ENCODE data around the gene CCDC28B. TPM values are rescaled to one million over a fixed set of nuclear protein-coding genes. Genes with fewer than 3 reads are reported as not detected.
A peak's percentile ranks its signal among the peaks of the same experiment; 100 is the strongest.

CCDC28B gene
- total and polyA plus RNA-seq, 2 of the 13 experiments (the other 11 are each of a cell fraction or from before 2014, with no cell fraction given) = 2.6 to 3.5 TPM

DNA sequence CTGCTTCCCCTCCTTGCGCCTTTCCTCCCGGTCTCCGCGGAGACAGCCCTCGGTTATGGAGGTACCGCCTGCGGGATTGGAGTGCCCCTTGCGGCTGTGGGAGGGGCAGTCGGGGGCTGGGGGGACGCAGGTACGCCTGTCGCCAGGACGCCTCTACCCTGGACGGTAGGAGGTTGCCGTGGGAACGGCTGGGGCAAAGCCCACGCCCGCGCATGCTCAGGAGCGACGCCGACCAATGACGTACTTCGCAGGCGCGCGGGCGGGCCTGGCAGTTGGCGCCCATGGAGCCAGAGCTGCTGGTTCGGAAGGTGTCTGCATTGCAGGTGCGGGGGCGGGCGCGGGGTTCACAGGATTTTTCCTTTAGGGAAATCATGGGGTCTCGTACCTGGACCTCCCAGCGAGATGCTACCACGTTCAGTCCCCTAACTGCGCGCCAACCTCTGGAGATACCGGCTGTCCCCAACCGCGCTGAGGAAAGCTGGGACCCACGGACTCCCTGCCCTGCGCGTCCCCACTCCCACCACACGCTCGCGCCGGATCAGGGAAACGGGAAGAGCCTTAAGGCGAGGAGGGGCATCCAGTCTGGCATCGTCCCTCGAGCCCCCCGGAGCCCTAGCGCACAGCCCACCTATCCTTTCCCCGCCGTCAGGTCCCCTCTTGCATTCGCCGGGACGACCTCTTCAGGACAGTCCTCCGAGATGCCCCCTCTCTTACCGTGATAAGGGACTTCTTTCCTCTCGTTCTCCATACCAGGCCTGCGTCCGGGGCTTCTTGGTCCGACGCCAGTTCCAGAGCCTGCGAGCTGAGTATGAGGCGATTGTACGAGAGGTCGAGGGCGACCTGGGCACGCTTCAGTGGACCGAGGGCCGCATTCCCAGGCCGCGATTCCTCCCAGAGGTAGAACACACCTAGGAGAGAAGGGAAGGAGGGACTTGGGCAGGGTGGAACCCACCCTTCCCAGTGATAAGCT is 5.3 kb downstream of the CCDC28B start, which contains the start of gene IQCC (continued):
- TF ChIP-seq ZNF646 (CRISPR knock-in tag; IDR thresholded peaks at IDR 0.05) (no peak), REL (CRISPR knock-in tag; conservative IDR thresholded peaks at IDR 0.05) (peak; percentile 44; the same call in 1 of the 2 replicates), SETDB1 (CRISPR knock-in tag; IDR thresholded peaks at IDR 0.05; ENCODE audit: borderline replicate concordance) (no peak), GABPB1 (CRISPR knock-in tag; IDR thresholded peaks at IDR 0.05) (peak; percentile 72), TARDBP (CRISPR knock-in tag; IDR thresholded peaks at IDR 0.05) (peak; percentile 56; the same call in 1 of the 2 replicates), ZFP37 (CRISPR knock-in tag; IDR thresholded peaks at IDR 0.05; ENCODE audit: borderline replicate concordance) (no peak), ZNF558 (CRISPR knock-in tag; IDR thresholded peaks at IDR 0.05; ENCODE audit: borderline replicate concordance) (no peak), DMTF1 (CRISPR knock-in tag; IDR thresholded peaks at IDR 0.05) (no peak), CREB3 (CRISPR knock-in tag; IDR thresholded peaks at IDR 0.05) (no peak)
- TF ChIP-seq, protein P1, sequence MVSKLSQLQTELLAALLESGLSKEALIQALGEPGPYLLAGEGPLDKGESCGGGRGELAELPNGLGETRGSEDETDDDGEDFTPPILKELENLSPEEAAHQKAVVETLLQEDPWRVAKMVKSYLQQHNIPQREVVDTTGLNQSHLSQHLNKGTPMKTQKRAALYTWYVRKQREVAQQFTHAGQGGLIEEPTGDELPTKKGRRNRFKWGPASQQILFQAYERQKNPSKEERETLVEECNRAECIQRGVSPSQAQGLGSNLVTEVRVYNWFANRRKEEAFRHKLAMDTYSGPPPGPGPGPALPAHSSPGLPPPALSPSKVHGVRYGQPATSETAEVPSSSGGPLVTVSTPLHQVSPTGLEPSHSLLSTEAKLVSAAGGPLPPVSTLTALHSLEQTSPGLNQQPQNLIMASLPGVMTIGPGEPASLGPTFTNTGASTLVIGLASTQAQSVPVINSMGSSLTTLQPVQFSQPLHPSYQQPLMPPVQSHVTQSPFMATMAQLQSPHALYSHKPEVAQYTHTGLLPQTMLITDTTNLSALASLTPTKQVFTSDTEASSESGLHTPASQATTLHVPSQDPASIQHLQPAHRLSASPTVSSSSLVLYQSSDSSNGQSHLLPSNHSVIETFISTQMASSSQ (IDR thresholded peaks at IDR 0.05; ENCODE audit: low read depth) = no peak
- TF ChIP-seq, protein P1 (CRISPR knock-in tag; IDR thresholded peaks at IDR 0.05; ENCODE audit: borderline replicate concordance) = 0 out of 2 replicates have a peak, but pooled peaks have one; percentile 19
- TF ChIP-seq, protein P2, sequence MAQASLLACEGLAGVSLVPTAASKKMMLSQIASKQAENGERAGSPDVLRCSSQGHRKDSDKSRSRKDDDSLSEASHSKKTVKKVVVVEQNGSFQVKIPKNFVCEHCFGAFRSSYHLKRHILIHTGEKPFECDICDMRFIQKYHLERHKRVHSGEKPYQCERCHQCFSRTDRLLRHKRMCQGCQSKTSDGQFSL (CRISPR knock-in tag; IDR thresholded peaks at IDR 0.05) = peak; percentile 60; the same call in 1 of the 2 replicates
